Vagina (tissue), 2 donors: ENCODE data around the gene GATAD2B.
"Not testable (repeated sequence)": the region's sequence is repeated elsewhere in the genome, so short reads cannot be mapped to it uniquely, and the experiment has no call there.

Experiments
- POLR2A ChIP-seq, 2 donors: fragments of 450-650 bp; IDR thresholded peaks; one replicate each; pipeline ENCODE4 v1.6.1; 2017; ENCODE audit warnings: antibody characterized with exemption in 2 of 2, mild to moderate bottlenecking in 2 of 2, moderate library complexity in 2 of 2
- POLR2AphosphoS5 ChIP-seq, 2 donors: sonication (generic); formaldehyde crosslinking; IDR thresholded peaks; one replicate each; pipeline ENCODE4 v1.9.0; 2017; ENCODE audit warnings: antibody characterized with exemption in 2 of 2, mild to moderate bottlenecking in 2 of 2, low read depth in 1 of 2; ENCODE audit not compliant: insufficient read depth in 1 of 2

DNA sequence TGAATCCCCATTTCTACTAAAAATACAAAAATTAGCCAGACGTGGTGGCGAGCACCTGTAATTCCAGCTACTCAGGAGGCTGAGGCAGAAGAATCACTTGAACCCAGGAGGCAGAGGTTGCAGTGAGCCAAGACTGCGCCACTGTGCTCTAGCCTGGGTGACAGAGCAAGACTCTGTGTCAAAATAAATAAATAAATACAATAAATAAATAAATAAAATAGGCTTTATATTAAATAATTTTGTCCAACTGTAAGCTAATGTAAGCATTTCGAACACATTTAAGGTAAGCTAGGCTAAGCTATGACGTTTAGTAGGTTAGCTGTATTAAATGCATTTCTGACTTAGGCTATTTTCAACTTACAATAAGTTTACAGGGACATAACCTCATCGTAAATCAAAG lies 12.2 kb downstream of the GATAD2B start:
- TF ChIP-seq POLR2AphosphoS5 (IDR thresholded peaks at IDR 0.05; ENCODE audit: insufficient read depth in 1 of 2, low read depth in 1 of 2); POLR2A (IDR thresholded peaks at IDR 0.05): not testable (repeated sequence)
